HL-60 (cell line): Measurements from ENCODE around the gene CREB3L4.

Experiments
- POLR2AphosphoS5 ChIP-seq: IDR thresholded peaks from 2 replicates; pipeline ENCODE4 v1.6.1; 2012; ENCODE audit warnings: low read depth
- SPI1 ChIP-seq: IDR thresholded peaks from 2 replicates; pipeline ENCODE4 v1.6.1; 2012; ENCODE audit warnings: low read depth, mild to moderate bottlenecking, borderline replicate concordance
- TF ChIP-seq, protein P1 (sequence below): IDR thresholded peaks from one replicate; pipeline ENCODE4 v1.5.1; 2011; ENCODE audit warnings: low read length, control low read depth, inconsistent platforms; ENCODE audit not compliant: insufficient read depth

- TF ChIP-seq, protein P1, sequence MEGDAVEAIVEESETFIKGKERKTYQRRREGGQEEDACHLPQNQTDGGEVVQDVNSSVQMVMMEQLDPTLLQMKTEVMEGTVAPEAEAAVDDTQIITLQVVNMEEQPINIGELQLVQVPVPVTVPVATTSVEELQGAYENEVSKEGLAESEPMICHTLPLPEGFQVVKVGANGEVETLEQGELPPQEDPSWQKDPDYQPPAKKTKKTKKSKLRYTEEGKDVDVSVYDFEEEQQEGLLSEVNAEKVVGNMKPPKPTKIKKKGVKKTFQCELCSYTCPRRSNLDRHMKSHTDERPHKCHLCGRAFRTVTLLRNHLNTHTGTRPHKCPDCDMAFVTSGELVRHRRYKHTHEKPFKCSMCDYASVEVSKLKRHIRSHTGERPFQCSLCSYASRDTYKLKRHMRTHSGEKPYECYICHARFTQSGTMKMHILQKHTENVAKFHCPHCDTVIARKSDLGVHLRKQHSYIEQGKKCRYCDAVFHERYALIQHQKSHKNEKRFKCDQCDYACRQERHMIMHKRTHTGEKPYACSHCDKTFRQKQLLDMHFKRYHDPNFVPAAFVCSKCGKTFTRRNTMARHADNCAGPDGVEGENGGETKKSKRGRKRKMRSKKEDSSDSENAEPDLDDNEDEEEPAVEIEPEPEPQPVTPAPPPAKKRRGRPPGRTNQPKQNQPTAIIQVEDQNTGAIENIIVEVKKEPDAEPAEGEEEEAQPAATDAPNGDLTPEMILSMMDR: no peak
- no peak for TF ChIP-seq POLR2AphosphoS5
- no peak for TF ChIP-seq SPI1
Measured at GRCh38 chr1:153968972-153969371, 1.3 kb downstream of the CREB3L4 start.
